Rectal smooth muscle tissue (tissue), 1 donor: ENCODE data around the gene MTG1.
A peak's percentile ranks its signal among the peaks of the same experiment; 100 is the strongest.
"Not testable (repeated sequence)": the region's sequence is repeated elsewhere in the genome, so short reads cannot be mapped to it uniquely, and the experiment has no call there.

Experiments used
- H3K27ac ChIP-seq: one replicate; pipeline ENCODE4 v1.7.0; 2013; ENCODE audit warnings: low read depth, low read length, inconsistent platforms
- H3K27me3 ChIP-seq: one replicate; pipeline ENCODE4 v1.7.0; 2013; ENCODE audit warnings: low read length; ENCODE audit not compliant: control insufficient read depth, insufficient read depth
- H3K36me3 ChIP-seq: one replicate; pipeline ENCODE4 v1.7.0; 2013; ENCODE audit warnings: low read length; ENCODE audit not compliant: control insufficient read depth, insufficient read depth
- H3K4me1 ChIP-seq: one replicate; pipeline ENCODE4 v1.7.0; 2013; ENCODE audit warnings: low read length; ENCODE audit not compliant: control insufficient read depth, insufficient read depth
- H3K4me3 ChIP-seq: one replicate; pipeline ENCODE4 v1.7.0; 2013; ENCODE audit warnings: low read length
- H3K9ac ChIP-seq: one replicate; pipeline ENCODE4 v1.7.0; 2013; ENCODE audit warnings: low read length

The MTG1 gene

GRCh38 chr10:133362846-133363245, 31.1 kb upstream of the MTG1 start:
- H3K36me3 ChIP-seq, result peaks cover 15% of the 10 kb centered on the region
- H3K27me3 ChIP-seq, result no peaks in the 10 kb centered on the region
- H3K9ac ChIP-seq, result no peak overlapping the region
- H3K27ac ChIP-seq, result no peak overlapping the region
- no peaks in the 10 kb centered on the region for H3K4me1 ChIP-seq
- H3K4me3 ChIP-seq, result no peak overlapping the region

- Histone ChIP-seq H3K27me3 (no peaks in the 10 kb centered on the region), H3K4me3 (no peak overlapping the region), H3K36me3 (peaks cover 32% of the 10 kb centered on the region), H3K9ac (no peak overlapping the region), H3K27ac (no peak overlapping the region), H3K4me1 (no peaks in the 10 kb centered on the region)
These were observed 29.1 kb upstream of the MTG1 start for GRCh38 chr10:133364645-133365431.

- no peak overlapping the region for H3K9ac ChIP-seq
- H3K4me1 ChIP-seq, result no peaks in the 10 kb centered on the region
- no peak overlapping the region for H3K4me3 ChIP-seq
- no peaks in the 10 kb centered on the region for H3K27me3 ChIP-seq
- H3K36me3 ChIP-seq, result peaks cover 37% of the 10 kb centered on the region
- H3K27ac ChIP-seq, result no peak overlapping the region
These were observed 28.4 kb upstream of the MTG1 start for GRCh38 chr10:133365461-133366129.

GRCh38 chr10:133366130-133366478, 27.9 kb upstream of the MTG1 start:
- peaks cover 37% of the 10 kb centered on the region for H3K36me3 ChIP-seq
- H3K4me1 ChIP-seq, result no peaks in the 10 kb centered on the region
- H3K27ac ChIP-seq, result no peak overlapping the region

GRCh38 chr10:133366751-133367150, 27.2 kb upstream of the MTG1 start:
- H3K4me1 ChIP-seq, result no peaks in the 10 kb centered on the region
- peaks cover 37% of the 10 kb centered on the region for H3K36me3 ChIP-seq
- no peak overlapping the region for H3K4me3 ChIP-seq
- H3K27ac ChIP-seq, result no peak overlapping the region
- H3K9ac ChIP-seq, result no peak overlapping the region
- no peaks in the 10 kb centered on the region for H3K27me3 ChIP-seq

More at GRCh38 chr10:133366130-133366478, 27.9 kb upstream of the MTG1 start:
- Histone ChIP-seq H3K4me3 (no peak overlapping the region), H3K27me3 (no peaks in the 10 kb centered on the region), H3K9ac (no peak overlapping the region)

GRCh38 chr10:133367461-133367860, 26.5 kb upstream of the MTG1 start:
- H3K4me3 ChIP-seq, H3K27ac ChIP-seq, H3K9ac ChIP-seq, H3K27me3 ChIP-seq, H3K4me1 ChIP-seq: not testable (repeated sequence)
- H3K36me3 ChIP-seq, result peaks cover 37% of the 10 kb centered on the region

GRCh38 chr10:133368153-133368552, 25.8 kb upstream of the MTG1 start:
- H3K27me3 ChIP-seq, result no peaks in the 10 kb centered on the region
- H3K27ac ChIP-seq, result no peak overlapping the region
- H3K36me3 ChIP-seq, result peaks cover 37% of the 10 kb centered on the region
- peaks cover 2% of the 10 kb centered on the region for H3K4me1 ChIP-seq
- H3K4me3 ChIP-seq, result no peak overlapping the region
- H3K9ac ChIP-seq, result no peak overlapping the region

GRCh38 chr10:133370030-133370786, 23.7 kb upstream of the MTG1 start:
- Histone ChIP-seq H3K27ac (no peak overlapping the region), H3K9ac (no peak overlapping the region), H3K4me1 (peaks cover 2% of the 10 kb centered on the region), H3K4me3 (no peak overlapping the region), H3K27me3 (no peaks in the 10 kb centered on the region), H3K36me3 (peaks cover 34% of the 10 kb centered on the region)

GRCh38 chr10:133372507-133372906, 21.4 kb upstream of the MTG1 start:
- Histone ChIP-seq H3K27me3 (no peaks in the 10 kb centered on the region), H3K9ac (no peak overlapping the region), H3K4me1 (peaks cover 2% of the 10 kb centered on the region), H3K27ac (no peak overlapping the region), H3K4me3 (peak overlapping the region; percentile 46), H3K36me3 (peaks cover 22% of the 10 kb centered on the region)

- H3K4me1 ChIP-seq, result peaks cover 2% of the 10 kb centered on the region
- peak within 1 kb of the TSS; percentile 70 for H3K27ac ChIP-seq
- peak within 1 kb of the TSS; percentile 84 for H3K4me3 ChIP-seq
These were observed 20.5 kb upstream of the MTG1 start, which contains the start of gene ECHS1 for GRCh38 chr10:133373174-133374090. ECHS1 (minus strand) TSS chr10:133373354; CDS start chr10:133373333, 21 bp downstream.

GRCh38 chr10:133375357-133376115, 18.4 kb upstream of the MTG1 start:
- no peak overlapping the region for H3K27ac ChIP-seq
- peaks cover 2% of the 10 kb centered on the region for H3K4me1 ChIP-seq
- H3K27me3 ChIP-seq, result no peaks in the 10 kb centered on the region
- no peaks in the 10 kb centered on the region for H3K36me3 ChIP-seq
- H3K4me3 ChIP-seq, result no peak overlapping the region
- H3K9ac ChIP-seq, result no peak overlapping the region

More at GRCh38 chr10:133373174-133374090, 20.5 kb upstream of the MTG1 start, which contains the start of gene ECHS1:
- H3K36me3 ChIP-seq, result peaks cover 17% of the 10 kb centered on the region
- H3K27me3 ChIP-seq, result no peaks in the 10 kb centered on the region
- no peak within 1 kb of the TSS for H3K9ac ChIP-seq
